HepG2 (cell line): Measurements from ENCODE around the gene TEKT5. TPM values are rescaled to one million over a fixed set of nuclear protein-coding genes. Genes with fewer than 3 reads are reported as not detected.

Experiments used
- GFI1 ChIP-seq: sonication (generic); formaldehyde crosslinking; IDR thresholded peaks from 2 replicates; pipeline ENCODE4 v1.5.0; 2020; ENCODE audit warnings: missing genetic modification reagents, mild to moderate bottlenecking, borderline replicate concordance
- HOXA7 ChIP-seq: sonication (generic); formaldehyde crosslinking; IDR thresholded peaks from 2 replicates; pipeline ENCODE4 v1.8.1; 2022; ENCODE audit warnings: mild to moderate bottlenecking, missing genetic modification reagents, moderate library complexity
- MYNN ChIP-seq: sonication (generic); formaldehyde crosslinking; IDR thresholded peaks from 2 replicates; pipeline ENCODE4 v1.4.0; 2020; ENCODE audit warnings: mild to moderate bottlenecking, low read depth, missing genetic modification reagents
- PTBP1 ChIP-seq: fragments of 200-400 bp; formaldehyde crosslinking; IDR thresholded peaks from 2 replicates; pipeline ENCODE4 v1.6.1; 2018; ENCODE audit warnings: low read length, low read depth; ENCODE audit not compliant: poor library complexity, severe bottlenecking
- SMC3 ChIP-seq: IDR thresholded peaks from 2 replicates; pipeline ENCODE4 v1.6.1; 2011; ENCODE audit warnings: low read length, improper control_type of control experiment
- TEAD2 ChIP-seq: sonication (generic); formaldehyde crosslinking; IDR thresholded peaks from 2 replicates; pipeline ENCODE4 v1.9.0; 2021; ENCODE audit warnings: missing genetic modification reagents
- ZNF468 ChIP-seq: sonication (generic); formaldehyde crosslinking; IDR thresholded peaks from 2 replicates; pipeline ENCODE4 v1.8.0; 2022; ENCODE audit warnings: mild to moderate bottlenecking, moderate library complexity, missing genetic modification reagents
- ZNF567 ChIP-seq: sonication (generic); formaldehyde crosslinking; IDR thresholded peaks from 2 replicates; pipeline ENCODE4 v1.8.1; 2023; ENCODE audit warnings: mild to moderate bottlenecking, missing genetic modification reagents, borderline replicate concordance
- ZNF75D ChIP-seq: sonication (generic); formaldehyde crosslinking; IDR thresholded peaks from 2 replicates; pipeline ENCODE4 v1.8.1; 2023; ENCODE audit warnings: missing genetic modification reagents, mild to moderate bottlenecking, borderline replicate concordance
- ZSCAN25 ChIP-seq: sonication (generic); formaldehyde crosslinking; IDR thresholded peaks from 2 replicates; pipeline ENCODE4 v1.8.0; 2022; ENCODE audit warnings: mild to moderate bottlenecking, missing genetic modification reagents
- polyA plus RNA-seq, 8 experiments: library from polyadenylated mRNA; depleted of rRNA in 3 of 8; stranded (reverse) in 7 of 8; unstranded in 1 of 8; fragments of >200 nt; fragmentation: Illumina TruSeq in 4 of 8; extraction: Trizol in 4 of 8; gene quantifications; 2 replicates each; pipeline versions ENCODE4 v1.2.1 to v1.2.3, GENCODE V29; 2011 to 2016; ENCODE audit warnings: low read depth in 4 of 8, missing spikeins in 1 of 8, mixed read lengths in 1 of 8; ENCODE audit not compliant: insufficient read depth in 1 of 8
- total RNA-seq, 5 experiments: library from RNA; depleted of rRNA; stranded (reverse); fragments of >200 nt; fragmentation: Illumina TruSeq; extraction: Trizol; gene quantifications; 2 replicates each; pipeline ENCODE4 v1.2.3, GENCODE V29; 2016; ENCODE audit warnings: low read depth in 1 of 5
- TF ChIP-seq, protein P1 (sequence below): sonication (generic); formaldehyde crosslinking; IDR thresholded peaks from 2 replicates; pipeline ENCODE4 v1.9.0; 2021; ENCODE audit warnings: missing genetic modification reagents, borderline replicate concordance
- TF ChIP-seq, protein P2 (sequence below): sonication (generic); formaldehyde crosslinking; IDR thresholded peaks from 2 replicates; pipeline ENCODE4 v1.5.0; 2020; ENCODE audit warnings: mild to moderate bottlenecking, missing genetic modification reagents
- TF ChIP-seq, protein P3 (sequence below): sonication (generic); formaldehyde crosslinking; conservative IDR thresholded peaks from 2 replicates; pipeline ENCODE4 v1.8.0; 2022; ENCODE audit warnings: mild to moderate bottlenecking, moderate library complexity, missing genetic modification reagents
- TF ChIP-seq, protein P4 (sequence below): sonication (generic); formaldehyde crosslinking; IDR thresholded peaks from 2 replicates; pipeline ENCODE4 v1.5.1; 2020; ENCODE audit warnings: missing genetic modification reagents, mild to moderate bottlenecking, borderline replicate concordance
- TF ChIP-seq, protein P5 (sequence below): sonication (generic); formaldehyde crosslinking; IDR thresholded peaks from 2 replicates; pipeline ENCODE4 v1.8.0; 2022; ENCODE audit warnings: missing genetic modification reagents, mild to moderate bottlenecking, inconsistent platforms, borderline replicate concordance

TEKT5 gene
- total and polyA plus RNA-seq, 2 of the 13 experiments (the other 11 are each of a cell fraction or from before 2014, with no cell fraction given): 0.16 TPM; not detected in 1

DNA sequence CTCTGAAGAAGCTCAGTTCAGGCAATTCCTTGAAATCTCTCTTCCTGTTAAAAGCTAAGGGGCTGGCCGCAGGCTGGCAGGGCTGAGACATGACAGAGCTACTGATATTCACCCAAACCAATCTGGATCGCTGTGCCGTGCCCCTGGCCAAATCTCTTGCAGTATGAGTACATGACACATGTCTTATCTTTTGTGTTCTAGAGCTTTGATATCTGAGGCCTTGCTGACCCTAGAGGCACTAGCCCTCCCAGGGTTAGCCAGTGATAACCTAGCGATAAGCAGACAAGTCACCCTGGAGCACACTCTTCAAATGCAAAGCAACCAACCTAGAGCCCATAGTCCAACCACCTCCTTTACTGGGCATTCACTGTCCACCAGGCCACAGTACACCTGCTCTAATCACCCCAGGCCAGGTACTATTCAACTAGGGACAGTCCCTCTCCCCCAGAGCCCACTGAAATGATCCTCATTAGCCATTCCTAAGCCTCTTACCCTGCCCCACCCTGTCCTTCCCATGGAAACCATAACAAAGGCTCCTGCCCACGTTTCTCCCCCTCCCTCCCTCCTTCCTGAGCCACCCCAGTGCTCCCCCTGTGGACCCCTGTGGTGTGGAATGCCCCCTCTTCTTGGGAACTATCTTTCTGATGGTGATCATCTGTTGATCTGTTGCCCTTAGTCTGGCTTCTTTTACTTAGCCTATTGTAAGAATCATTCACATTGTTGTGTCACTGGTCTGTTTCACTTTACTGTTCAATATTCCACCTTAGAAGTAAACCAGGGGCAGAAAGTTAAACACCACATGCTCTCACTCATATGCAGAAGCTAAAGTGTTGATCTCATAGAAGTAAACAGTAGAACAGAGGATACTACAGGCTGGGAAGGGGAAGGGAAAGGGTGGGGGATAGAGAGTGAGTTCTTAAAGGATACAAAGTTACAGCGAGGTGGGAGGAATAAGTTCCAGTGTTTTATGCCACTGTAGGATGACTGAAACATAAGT, 52.5 kb downstream of the TEKT5 start (continued):
- TF ChIP-seq, protein P1, sequence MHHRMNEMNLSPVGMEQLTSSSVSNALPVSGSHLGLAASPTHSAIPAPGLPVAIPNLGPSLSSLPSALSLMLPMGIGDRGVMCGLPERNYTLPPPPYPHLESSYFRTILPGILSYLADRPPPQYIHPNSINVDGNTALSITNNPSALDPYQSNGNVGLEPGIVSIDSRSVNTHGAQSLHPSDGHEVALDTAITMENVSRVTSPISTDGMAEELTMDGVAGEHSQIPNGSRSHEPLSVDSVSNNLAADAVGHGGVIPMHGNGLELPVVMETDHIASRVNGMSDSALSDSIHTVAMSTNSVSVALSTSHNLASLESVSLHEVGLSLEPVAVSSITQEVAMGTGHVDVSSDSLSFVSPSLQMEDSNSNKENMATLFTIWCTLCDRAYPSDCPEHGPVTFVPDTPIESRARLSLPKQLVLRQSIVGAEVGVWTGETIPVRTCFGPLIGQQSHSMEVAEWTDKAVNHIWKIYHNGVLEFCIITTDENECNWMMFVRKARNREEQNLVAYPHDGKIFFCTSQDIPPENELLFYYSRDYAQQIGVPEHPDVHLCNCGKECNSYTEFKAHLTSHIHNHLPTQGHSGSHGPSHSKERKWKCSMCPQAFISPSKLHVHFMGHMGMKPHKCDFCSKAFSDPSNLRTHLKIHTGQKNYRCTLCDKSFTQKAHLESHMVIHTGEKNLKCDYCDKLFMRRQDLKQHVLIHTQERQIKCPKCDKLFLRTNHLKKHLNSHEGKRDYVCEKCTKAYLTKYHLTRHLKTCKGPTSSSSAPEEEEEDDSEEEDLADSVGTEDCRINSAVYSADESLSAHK (CRISPR knock-in tag): no peak
- TF ChIP-seq MYNN (CRISPR knock-in tag): no peak
- TF ChIP-seq ZNF75D (CRISPR knock-in tag): no peak
- TF ChIP-seq, protein P2, sequence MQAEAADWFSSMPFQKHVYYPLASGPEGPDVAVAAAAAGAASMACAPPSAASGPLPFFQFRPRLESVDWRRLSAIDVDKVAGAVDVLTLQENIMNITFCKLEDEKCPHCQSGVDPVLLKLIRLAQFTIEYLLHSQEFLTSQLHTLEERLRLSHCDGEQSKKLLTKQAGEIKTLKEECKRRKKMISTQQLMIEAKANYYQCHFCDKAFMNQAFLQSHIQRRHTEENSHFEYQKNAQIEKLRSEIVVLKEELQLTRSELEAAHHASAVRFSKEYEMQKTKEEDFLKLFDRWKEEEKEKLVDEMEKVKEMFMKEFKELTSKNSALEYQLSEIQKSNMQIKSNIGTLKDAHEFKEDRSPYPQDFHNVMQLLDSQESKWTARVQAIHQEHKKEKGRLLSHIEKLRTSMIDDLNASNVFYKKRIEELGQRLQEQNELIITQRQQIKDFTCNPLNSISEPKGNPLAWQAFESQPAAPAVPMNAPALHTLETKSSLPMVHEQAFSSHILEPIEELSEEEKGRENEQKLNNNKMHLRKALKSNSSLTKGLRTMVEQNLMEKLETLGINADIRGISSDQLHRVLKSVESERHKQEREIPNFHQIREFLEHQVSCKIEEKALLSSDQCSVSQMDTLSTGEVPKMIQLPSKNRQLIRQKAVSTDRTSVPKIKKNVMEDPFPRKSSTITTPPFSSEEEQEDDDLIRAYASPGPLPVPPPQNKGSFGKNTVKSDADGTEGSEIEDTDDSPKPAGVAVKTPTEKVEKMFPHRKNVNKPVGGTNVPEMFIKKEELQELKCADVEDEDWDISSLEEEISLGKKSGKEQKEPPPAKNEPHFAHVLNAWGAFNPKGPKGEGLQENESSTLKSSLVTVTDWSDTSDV (CRISPR knock-in tag): no peak
- TF ChIP-seq HOXA7 (CRISPR knock-in tag): no peak
- TF ChIP-seq ZNF468 (CRISPR knock-in tag): no peak
- no peak; the same call in 1 of the 2 replicates for TF ChIP-seq TEAD2 (CRISPR knock-in tag)
- TF ChIP-seq PTBP1: no peak
- TF ChIP-seq, protein P3, sequence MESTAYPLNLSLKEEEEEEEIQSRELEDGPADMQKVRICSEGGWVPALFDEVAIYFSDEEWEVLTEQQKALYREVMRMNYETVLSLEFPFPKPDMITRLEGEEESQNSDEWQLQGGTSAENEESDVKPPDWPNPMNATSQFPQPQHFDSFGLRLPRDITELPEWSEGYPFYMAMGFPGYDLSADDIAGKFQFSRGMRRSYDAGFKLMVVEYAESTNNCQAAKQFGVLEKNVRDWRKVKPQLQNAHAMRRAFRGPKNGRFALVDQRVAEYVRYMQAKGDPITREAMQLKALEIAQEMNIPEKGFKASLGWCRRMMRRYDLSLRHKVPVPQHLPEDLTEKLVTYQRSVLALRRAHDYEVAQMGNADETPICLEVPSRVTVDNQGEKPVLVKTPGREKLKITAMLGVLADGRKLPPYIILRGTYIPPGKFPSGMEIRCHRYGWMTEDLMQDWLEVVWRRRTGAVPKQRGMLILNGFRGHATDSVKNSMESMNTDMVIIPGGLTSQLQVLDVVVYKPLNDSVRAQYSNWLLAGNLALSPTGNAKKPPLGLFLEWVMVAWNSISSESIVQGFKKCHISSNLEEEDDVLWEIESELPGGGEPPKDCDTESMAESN (CRISPR knock-in tag): 0 out of 2 replicates have a peak, but pooled peaks have one; percentile 65
- TF ChIP-seq, protein P4, sequence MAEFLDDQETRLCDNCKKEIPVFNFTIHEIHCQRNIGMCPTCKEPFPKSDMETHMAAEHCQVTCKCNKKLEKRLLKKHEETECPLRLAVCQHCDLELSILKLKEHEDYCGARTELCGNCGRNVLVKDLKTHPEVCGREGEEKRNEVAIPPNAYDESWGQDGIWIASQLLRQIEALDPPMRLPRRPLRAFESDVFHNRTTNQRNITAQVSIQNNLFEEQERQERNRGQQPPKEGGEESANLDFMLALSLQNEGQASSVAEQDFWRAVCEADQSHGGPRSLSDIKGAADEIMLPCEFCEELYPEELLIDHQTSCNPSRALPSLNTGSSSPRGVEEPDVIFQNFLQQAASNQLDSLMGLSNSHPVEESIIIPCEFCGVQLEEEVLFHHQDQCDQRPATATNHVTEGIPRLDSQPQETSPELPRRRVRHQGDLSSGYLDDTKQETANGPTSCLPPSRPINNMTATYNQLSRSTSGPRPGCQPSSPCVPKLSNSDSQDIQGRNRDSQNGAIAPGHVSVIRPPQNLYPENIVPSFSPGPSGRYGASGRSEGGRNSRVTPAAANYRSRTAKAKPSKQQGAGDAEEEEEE (CRISPR knock-in tag): peak; percentile 81; the same call in 1 of the 2 replicates
- 0 out of 2 replicates have a peak, but pooled peaks have one; percentile 5 for TF ChIP-seq SMC3
- TF ChIP-seq ZSCAN25 (CRISPR knock-in tag): no peak
- TF ChIP-seq, protein P5, sequence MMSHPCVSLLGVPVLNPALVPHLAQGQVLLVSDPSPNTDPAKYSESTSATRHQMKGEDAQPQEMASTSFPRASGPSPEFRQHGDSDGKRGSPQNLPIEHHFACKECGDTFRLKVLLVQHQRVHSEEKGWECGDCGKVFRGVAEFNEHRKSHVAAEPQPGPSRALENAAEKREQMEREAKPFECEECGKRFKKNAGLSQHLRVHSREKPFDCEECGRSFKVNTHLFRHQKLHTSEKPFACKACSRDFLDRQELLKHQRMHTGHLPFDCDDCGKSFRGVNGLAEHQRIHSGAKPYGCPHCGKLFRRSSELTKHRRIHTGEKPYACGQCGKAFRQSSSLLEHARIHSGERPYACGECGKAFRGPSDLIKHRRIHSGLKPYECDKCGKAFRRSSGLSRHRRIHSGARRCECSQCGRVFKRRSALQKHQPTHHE: no peak
- peak; percentile 77 for TF ChIP-seq GFI1 (CRISPR knock-in tag)
- peak; percentile 47; the same call in 1 of the 2 replicates for TF ChIP-seq ZNF567 (CRISPR knock-in tag)
